ENCODE data around the gene ZSCAN23. TPM values are rescaled to one million over a fixed set of nuclear protein-coding genes. Genes with fewer than 3 reads are reported as not detected.

Gene ZSCAN23
- under 1 TPM in 2 of 3 donors, not detected in 1; 0.36 to 0.55 TPM for total RNA-seq
- total RNA-seq (2013): 1.3 TPM

DNA sequence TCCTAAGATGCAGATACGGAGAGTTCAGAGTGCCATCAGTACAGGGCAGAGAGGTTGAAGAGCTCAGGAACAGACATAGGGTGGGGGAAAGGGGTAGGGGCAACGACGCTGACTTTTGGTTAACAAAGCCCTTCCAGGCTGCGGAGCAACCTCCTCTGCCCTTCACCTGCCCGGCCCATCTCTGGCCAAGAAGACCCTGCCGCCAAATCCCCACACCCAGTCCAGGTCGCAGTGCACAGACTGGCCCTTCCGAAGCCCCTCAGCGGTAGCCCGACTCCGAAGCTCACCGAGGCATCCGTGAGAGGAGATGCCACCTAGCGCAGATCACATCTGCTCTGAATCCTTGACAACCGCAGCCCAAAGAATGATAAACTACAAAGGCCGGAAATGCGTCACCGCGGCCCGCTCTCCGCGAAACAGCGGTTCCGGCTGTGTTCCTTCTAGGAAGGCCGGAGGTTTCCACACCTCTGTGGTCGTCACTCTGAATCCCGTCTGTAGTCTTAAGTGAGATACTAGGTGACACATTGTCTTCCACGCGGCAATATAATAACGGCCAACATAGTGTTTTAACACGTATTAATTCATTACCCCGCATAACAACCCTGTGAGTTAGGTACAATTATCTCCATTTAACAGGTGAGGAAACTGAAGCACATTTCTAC is at the start of gene ZSCAN23:
Gene ZSCAN23, minus strand, starts transcription at position 380 of the 662 bp plus-strand sequence. CDS start 7,225 bp downstream, outside the sequence.
- peaks cover 19 to 21% of the 10 kb centered on the region in 2 donors for H3K27me3 Mint-ChIP-seq (ENCODE audit: low read depth in 2 of 2)
- H3K27ac Mint-ChIP-seq: peak within 1 kb of the TSS; percentile 71 to 87
- 1% methylated on average over 32 of the region's 32 CpGs for WGBS (ENCODE audit: insufficient coverage)

DNA sequence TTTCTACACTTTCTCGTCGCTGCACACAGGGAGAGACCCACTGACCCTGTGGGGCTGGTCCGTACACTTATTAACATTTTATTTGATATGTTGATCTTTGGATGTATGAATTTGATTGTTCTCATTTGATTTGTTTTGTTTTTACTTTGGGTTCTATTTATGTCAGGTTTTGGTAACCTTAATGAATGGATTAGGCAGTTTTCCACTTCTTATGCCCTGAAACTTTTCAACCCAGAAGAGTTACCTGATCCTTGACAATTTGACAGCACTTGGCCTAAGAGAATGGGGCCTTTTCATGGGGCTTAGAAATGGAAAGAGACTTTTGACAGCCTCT is 48.7 kb upstream of the ZSCAN23 start:
- Histone ChIP-seq H3K36me3 (ENCODE audit: control insufficient read depth, insufficient read depth, low read length) (no peaks in the 10 kb centered on the region), H3K27me3 (ENCODE audit: control insufficient read depth, insufficient read depth, low read length) (peaks cover 31% of the 10 kb centered on the region), H3K27ac (ENCODE audit: low read length) (no peak overlapping the region), H3K9me3 (ENCODE audit: control insufficient read depth, insufficient read depth, low read length) (no peaks in the 10 kb centered on the region), H3K4me1 (ENCODE audit: control insufficient read depth, insufficient read depth, low read length) (peaks cover 9% of the 10 kb centered on the region), H3K4me3 (ENCODE audit: low read length) (no peak overlapping the region)
- TF ChIP-seq, protein P1, sequence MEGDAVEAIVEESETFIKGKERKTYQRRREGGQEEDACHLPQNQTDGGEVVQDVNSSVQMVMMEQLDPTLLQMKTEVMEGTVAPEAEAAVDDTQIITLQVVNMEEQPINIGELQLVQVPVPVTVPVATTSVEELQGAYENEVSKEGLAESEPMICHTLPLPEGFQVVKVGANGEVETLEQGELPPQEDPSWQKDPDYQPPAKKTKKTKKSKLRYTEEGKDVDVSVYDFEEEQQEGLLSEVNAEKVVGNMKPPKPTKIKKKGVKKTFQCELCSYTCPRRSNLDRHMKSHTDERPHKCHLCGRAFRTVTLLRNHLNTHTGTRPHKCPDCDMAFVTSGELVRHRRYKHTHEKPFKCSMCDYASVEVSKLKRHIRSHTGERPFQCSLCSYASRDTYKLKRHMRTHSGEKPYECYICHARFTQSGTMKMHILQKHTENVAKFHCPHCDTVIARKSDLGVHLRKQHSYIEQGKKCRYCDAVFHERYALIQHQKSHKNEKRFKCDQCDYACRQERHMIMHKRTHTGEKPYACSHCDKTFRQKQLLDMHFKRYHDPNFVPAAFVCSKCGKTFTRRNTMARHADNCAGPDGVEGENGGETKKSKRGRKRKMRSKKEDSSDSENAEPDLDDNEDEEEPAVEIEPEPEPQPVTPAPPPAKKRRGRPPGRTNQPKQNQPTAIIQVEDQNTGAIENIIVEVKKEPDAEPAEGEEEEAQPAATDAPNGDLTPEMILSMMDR (IDR thresholded peaks at IDR 0.05): no peak
- H3K4me1 Mint-ChIP-seq: peaks cover 15 to 19% of the 10 kb centered on the region in 2 donors
- H3K27ac Mint-ChIP-seq: no peak overlapping the region
- peaks cover 49 to 62% of the 10 kb centered on the region in 2 donors for H3K27me3 Mint-ChIP-seq (ENCODE audit: low read depth in 2 of 2)
- no peak for DNase-seq
- no peak overlapping the region for H3K4me3 Mint-ChIP-seq
- no peaks in the 10 kb centered on the region for H3K9me3 Mint-ChIP-seq
- intact Hi-C loops (cut with micrococcal nuclease): no loop called here
- peaks cover 13% of the 10 kb centered on the region for H3K36me3 Mint-ChIP-seq
- no peak for ATAC-seq
- WGBS (ENCODE audit: insufficient coverage): 76% methylated on average over 3 of the region's 3 CpGs

More for the DNA sequence above, at the start of gene ZSCAN23:
- H3K27ac ChIP-seq (ENCODE audit: low read length): peak within 1 kb of the TSS; percentile 28
- TF ChIP-seq, protein P1 (IDR thresholded peaks at IDR 0.05): no peak
- H3K27me3 ChIP-seq (ENCODE audit: control insufficient read depth, insufficient read depth, low read length): peaks cover 16% of the 10 kb centered on the region
- H3K9me3 Mint-ChIP-seq: peaks cover 5 to 10% of the 10 kb centered on the region in 2 donors
- peak within 1 kb of the TSS; percentile 87 for H3K4me3 Mint-ChIP-seq
- peaks cover 16% of the 10 kb centered on the region for H3K4me1 ChIP-seq (ENCODE audit: control insufficient read depth, insufficient read depth, low read length)
- peaks cover 22 to 27% of the 10 kb centered on the region in 2 donors for H3K4me1 Mint-ChIP-seq
- H3K36me3 Mint-ChIP-seq: peaks cover 13% of the 10 kb centered on the region
- ATAC-seq (peak; percentile 86 to 92 (median 88)), DNase-seq (peak; percentile 70 to 94)
- H3K9me3 ChIP-seq (ENCODE audit: control insufficient read depth, insufficient read depth, low read length): peaks cover 10% of the 10 kb centered on the region
- H3K4me3 ChIP-seq (ENCODE audit: low read length): peak within 1 kb of the TSS; percentile 38
- intact Hi-C loops (cut with micrococcal nuclease): loop anchor here (1.0 kb wide), 1 partner anchor 44 kb away; the partner anchor contains the start of gene ZSCAN12
- no peaks in the 10 kb centered on the region for H3K36me3 ChIP-seq (ENCODE audit: control insufficient read depth, insufficient read depth, low read length)

DNA sequence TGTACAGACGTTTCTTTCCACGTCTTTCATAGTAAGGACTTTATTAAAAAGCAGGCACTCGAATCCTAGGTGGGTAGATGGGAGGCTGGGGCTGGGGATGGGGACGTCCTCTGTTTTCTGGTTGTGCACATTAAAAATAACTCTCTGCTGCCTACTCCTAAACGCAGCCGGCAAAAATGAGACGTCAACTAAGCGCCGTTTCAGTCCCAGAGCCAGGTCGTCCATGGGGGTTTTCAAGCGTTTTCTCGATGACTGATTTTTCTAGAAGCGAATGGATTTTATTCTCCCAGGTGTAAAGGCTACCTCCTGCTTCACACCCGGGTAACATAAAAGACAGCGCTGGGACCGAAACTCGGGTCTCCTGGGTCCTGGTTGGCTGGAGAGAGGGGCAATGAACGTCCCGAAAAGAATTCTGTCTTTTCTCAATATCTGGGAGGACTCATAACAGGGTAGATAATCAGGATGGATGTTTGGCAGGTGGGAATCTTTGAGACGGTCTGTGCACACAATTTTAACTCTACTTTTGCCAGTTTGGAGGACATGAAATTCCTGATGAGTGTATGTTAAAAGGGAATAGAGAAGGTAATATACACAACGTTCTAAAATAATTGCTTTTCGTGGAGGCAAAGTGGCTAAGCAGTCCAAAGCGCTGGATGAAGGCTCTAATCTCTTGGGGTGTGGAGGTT is 47.1 kb upstream of the ZSCAN23 start:
- no peak overlapping the region for H3K27ac ChIP-seq (ENCODE audit: low read length)
- H3K9me3 ChIP-seq (ENCODE audit: control insufficient read depth, insufficient read depth, low read length): no peaks in the 10 kb centered on the region
- ATAC-seq: peak in 1 of 3 donors; percentile 26
- Mint-ChIP-seq H3K27ac (no peak overlapping the region), H3K27me3 (ENCODE audit: low read depth in 2 of 2) (peaks cover 40 to 70% of the 10 kb centered on the region in 2 donors), H3K36me3 (peaks cover 13% of the 10 kb centered on the region), H3K4me3 (peak overlapping the region; percentile 57), H3K9me3 (no peaks in the 10 kb centered on the region), H3K4me1 (peaks cover 15 to 19% of the 10 kb centered on the region in 2 donors)
- H3K27me3 ChIP-seq (ENCODE audit: control insufficient read depth, insufficient read depth, low read length): peaks cover 33% of the 10 kb centered on the region
- no peak overlapping the region for H3K4me3 ChIP-seq (ENCODE audit: low read length)
- H3K4me1 ChIP-seq (ENCODE audit: control insufficient read depth, insufficient read depth, low read length): peaks cover 9% of the 10 kb centered on the region
- TF ChIP-seq, protein P1 (IDR thresholded peaks at IDR 0.05): no peak
- peak in 1 of 2 donors; percentile 36 for DNase-seq
- intact Hi-C loops (cut with micrococcal nuclease): no loop called here
- 16% methylated on average over 23 of the region's 23 CpGs for WGBS (ENCODE audit: insufficient coverage)
- no peaks in the 10 kb centered on the region for H3K36me3 ChIP-seq (ENCODE audit: control insufficient read depth, insufficient read depth, low read length)
